SK-N-SH treated with all-trans-retinoic acid at 6 μM for 48 hours (cell line): ENCODE results near the gene KIRREL3.

Experiments
- ARNTL ChIP-seq: fragments of 450-650 bp; formaldehyde crosslinking; IDR thresholded peaks from 2 replicates; pipeline ENCODE4 v1.5.0; 2020; ENCODE audit warnings: low read depth, mild to moderate bottlenecking, moderate library complexity, borderline replicate concordance
- PPARA ChIP-seq: fragments of 250-450 bp; sonication (Bioruptor Pico); IDR thresholded peaks from 2 replicates; pipeline ENCODE4 v1.5.0; 2020; ENCODE audit warnings: mild to moderate bottlenecking, borderline replicate concordance

DNA sequence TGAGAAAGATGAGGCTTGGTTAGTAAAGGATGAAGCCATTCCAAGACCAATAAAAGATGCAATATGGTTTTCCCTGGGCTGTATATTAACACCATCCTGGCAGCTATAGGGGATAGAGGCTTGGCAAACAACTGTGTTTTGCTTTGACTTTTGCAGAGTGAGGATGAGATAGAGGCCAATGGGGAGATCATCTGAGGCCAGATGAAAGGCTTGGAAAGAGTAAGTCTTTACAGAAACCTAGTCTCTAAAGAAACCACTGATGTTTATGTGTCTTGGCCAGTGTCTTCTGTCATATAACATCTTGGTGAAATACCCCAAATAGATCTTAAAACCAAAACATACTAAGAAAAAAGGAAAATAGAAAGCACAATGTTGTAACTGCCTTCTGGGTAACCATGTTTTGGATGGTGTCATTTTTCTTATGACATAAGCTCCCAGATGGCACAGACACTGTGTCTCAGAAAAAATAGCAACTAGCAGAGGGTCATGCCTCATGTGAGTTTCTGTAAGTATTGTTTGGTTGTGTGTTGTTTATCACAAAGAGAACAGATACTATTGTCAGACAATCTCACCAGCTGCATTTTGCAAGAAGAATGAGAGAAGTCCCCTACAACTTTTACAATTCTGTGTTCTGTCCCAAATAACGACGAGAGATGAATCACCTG is 339.7 kb downstream of the KIRREL3 start:
- TF ChIP-seq PPARA (CRISPR knock-in tag) (no peak), ARNTL (CRISPR knock-in tag) (no peak)
